CD4-positive, alpha-beta T cell treated with Interleukin-4 for 1 hour (primary cell): ENCODE measurements around the gene C20orf202.
"Not testable (repeated sequence)": the region's sequence is repeated elsewhere in the genome, so short reads cannot be mapped to it uniquely, and the experiment has no call there.

Experiments used
- DNase-seq, 2 donors: peaks; one replicate each; pipeline ENCODE4 v3.0.0-alpha.2; 2020 to 2022

Gene C20orf202

DNA sequence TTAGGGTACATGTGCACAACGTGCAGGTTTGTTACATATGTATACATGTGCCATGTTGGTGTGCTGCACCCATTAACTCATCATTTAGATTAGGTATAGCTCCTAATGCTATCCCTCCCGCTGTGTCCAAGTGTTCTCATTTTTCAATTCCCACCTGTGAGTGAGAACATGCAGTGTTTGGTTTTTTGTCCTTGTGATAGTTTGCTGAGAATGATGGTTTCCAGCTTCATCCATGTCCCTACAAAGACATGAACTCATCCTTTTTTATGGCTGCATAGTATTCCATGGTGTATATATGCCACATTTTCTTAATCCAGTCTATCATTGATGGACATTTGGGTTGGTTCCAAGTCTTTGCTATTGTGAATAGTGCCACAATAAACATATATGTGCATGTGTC, 47.0 kb downstream of the C20orf202 start:
- DNase-seq, result not testable (repeated sequence)

DNA sequence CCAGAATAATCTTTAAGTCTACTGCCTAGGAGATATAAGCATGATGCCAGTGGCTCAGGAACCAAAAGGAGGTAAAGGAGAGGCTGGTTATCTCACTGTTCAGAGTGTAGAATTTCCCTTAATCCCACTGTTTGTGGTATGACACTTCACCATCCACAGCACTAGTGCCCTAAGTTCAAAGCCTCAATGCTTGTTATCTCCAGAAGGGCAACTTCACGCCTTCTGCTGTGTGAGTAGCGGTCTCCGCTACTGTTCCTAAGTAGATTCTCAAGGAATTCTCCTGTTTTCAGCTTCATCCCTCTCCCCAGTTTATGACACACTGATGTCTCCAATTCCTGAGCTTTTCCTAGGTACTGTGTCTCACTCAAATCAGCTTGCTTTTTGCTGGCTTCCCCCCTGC, 49.2 kb downstream of the C20orf202 start:
- DNase-seq, result no peak

DNA sequence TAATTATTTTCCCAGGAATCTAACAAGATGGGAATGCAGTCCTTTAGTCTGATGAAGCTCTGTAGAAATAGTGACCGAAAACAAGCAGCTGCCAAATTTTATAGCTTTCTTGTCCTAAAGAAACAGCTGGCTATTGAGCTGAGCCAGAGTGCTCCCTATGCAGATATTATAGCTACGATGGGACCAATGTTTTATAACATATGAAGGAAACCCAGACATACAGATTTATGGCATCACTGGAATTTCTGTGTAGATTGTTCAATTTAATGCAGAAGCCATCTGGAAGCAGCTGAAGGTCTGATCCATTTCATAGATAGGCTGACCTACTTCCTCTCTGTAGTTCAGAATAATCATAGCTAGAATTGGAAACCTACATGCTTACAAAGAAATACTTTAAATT, 51.0 kb downstream of the C20orf202 start:
- DNase-seq, result no peak

DNA sequence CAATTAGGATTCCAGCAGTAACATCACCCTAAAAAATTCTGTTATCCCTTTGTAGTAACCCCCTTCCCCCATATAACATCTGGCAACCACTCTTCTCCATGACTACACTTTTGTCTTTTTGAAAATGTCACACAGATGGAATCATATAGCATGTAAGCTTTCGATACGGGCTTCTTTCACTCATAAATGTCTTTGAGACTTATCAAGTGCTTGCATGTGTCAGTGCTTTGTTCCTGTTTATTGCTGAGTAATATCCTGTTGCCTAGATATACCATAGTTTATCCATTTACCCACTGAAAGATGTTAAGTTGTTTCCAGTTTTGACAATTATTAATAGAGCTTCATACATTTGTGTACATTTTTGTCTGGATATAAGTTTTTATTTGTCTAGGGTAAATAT, 52.4 kb downstream of the C20orf202 start:
- DNase-seq, result no peak
